Lung (tissue), 12 donors: ENCODE results near the gene GSTM4. TPM values are rescaled to one million over a fixed set of nuclear protein-coding genes. Genes with fewer than 3 reads are reported as not detected.
A peak's percentile ranks its signal among the peaks of the same experiment; 100 is the strongest.
"Not testable (repeated sequence)": the region's sequence is repeated elsewhere in the genome, so short reads cannot be mapped to it uniquely, and the experiment has no call there.

ENCODE experiments used
- ATAC-seq: fragments of 200-7000 bp; cut with Tn5 transposase; one replicate; pipeline ENCODE4 v1.9.1; 2020; ENCODE audit warnings: moderate number of reproducible peaks; ENCODE audit not compliant: insufficient read depth, low FRiP score
- DNase-seq, 3 donors: peaks; one replicate each; pipeline ENCODE4 v3.0.0-alpha.2; 2013 to 2017
- H3K27ac ChIP-seq, 2 donors: one replicate each; pipeline ENCODE4 v1.5.1; 2013; ENCODE audit warnings: mild to moderate bottlenecking in 2 of 2, moderate library complexity in 2 of 2, control low read depth in 1 of 2, inconsistent platforms in 1 of 2, low read depth in 1 of 2, low read length in 1 of 2
- H3K27me3 ChIP-seq, 3 donors: one replicate each; pipeline ENCODE4 v1.5.1; 2013; ENCODE audit warnings: low read length in 2 of 3; ENCODE audit not compliant: control insufficient read depth in 3 of 3, insufficient read depth in 3 of 3
- H3K36me3 ChIP-seq, 4 donors: one replicate each; pipeline ENCODE4 v1.5.1; 2013; ENCODE audit warnings: low read length in 4 of 4, mild to moderate bottlenecking in 1 of 4, moderate library complexity in 1 of 4; ENCODE audit not compliant: control insufficient read depth in 4 of 4, insufficient read depth in 4 of 4
- H3K4me1 ChIP-seq, 5 donors: one replicate each; pipeline ENCODE4 v1.5.1; 2013; ENCODE audit warnings: low read length in 5 of 5, mild to moderate bottlenecking in 2 of 5, moderate library complexity in 1 of 5; ENCODE audit not compliant: control insufficient read depth in 5 of 5, insufficient read depth in 5 of 5
- H3K4me3 ChIP-seq: one replicate; pipeline ENCODE4 v1.5.1; 2013; ENCODE audit warnings: mild to moderate bottlenecking, control low read depth, moderate library complexity
- H3K9ac ChIP-seq, 2 donors: one replicate each; pipeline ENCODE4 v1.5.1; 2013; ENCODE audit warnings: low read length in 2 of 2, control low read depth in 1 of 2; ENCODE audit not compliant: insufficient read depth in 1 of 2
- H3K9me3 ChIP-seq, 4 donors: one replicate each; pipeline ENCODE4 v1.5.1; 2013; ENCODE audit warnings: low read length in 3 of 4, mild to moderate bottlenecking in 1 of 4, moderate library complexity in 1 of 4; ENCODE audit not compliant: control insufficient read depth in 4 of 4, insufficient read depth in 3 of 4
- CTCF ChIP-seq: IDR thresholded peaks from 2 replicates; pipeline ENCODE4 v1.5.1; 2012; ENCODE audit warnings: mild to moderate bottlenecking; ENCODE audit errors: control extremely low read depth, extremely low read depth
- WGBS, 2 donors: extraction: QIAGEN DNeasy Blood & Tissue Kit; methylation state at CpG; one replicate each; pipeline ENCODE4 v1.1.7; 2013; 5-methylcytosine and 5-hydroxymethylcytosine counted together
- polyA plus RNA-seq, 2 donors: library from polyadenylated mRNA; stranded (reverse); fragments of 200-250 nt; gene quantifications; one replicate each; pipeline ENCODE4 v1.2.1, GENCODE V29; 2013
- total RNA-seq, 2 donors: library from RNA; depleted of rRNA in 1 of 2; stranded (reverse); fragments of >200 nt in 1 of 2; gene quantifications; one replicate each; pipeline ENCODE4 v1.2.1, GENCODE V29; 2014 to 2021
- donor health status: control.
- donor health status: control.
- donor health status: Bipolar disorder and iron deficiency.
- donor health status: healthy.
- donor health status: DM: yes; HTN: yes; CAD: no.

GSTM4 gene
- total and polyA plus RNA-seq, 4 donors = 8.8 to 19.7 (median 17.9) TPM

- no peak overlapping the region for H3K9ac ChIP-seq
- no peaks in the 10 kb centered on the region for H3K9me3 ChIP-seq
- WGBS, 2 donors = 79 to 93% methylated on average over 4 of the region's 4 CpGs
- H3K4me3 ChIP-seq = no peak overlapping the region
- no peak for TF ChIP-seq CTCF
- DNase-seq (peak in 1 of 3 donors; percentile 0), ATAC-seq (no peak)
- no peaks in the 10 kb centered on the region for H3K27me3 ChIP-seq
- peaks cover 0 to 4% (median 0%) of the 10 kb centered on the region in 4 donors for H3K36me3 ChIP-seq
- peaks cover 0 to 3% (median 0%) of the 10 kb centered on the region in 5 donors for H3K4me1 ChIP-seq
- H3K27ac ChIP-seq = no peak overlapping the region
Observed at GRCh38 chr1:109705411-109705810, 49.5 kb downstream of the GSTM4 start.

GRCh38 chr1:109708949-109709348 lies 53.0 kb downstream of the GSTM4 start:
- ATAC-seq = not testable (repeated sequence)

GRCh38 chr1:109709822-109710221 lies 53.9 kb downstream of the GSTM4 start:
- DNase-seq, H3K27ac ChIP-seq, H3K36me3 ChIP-seq, H3K4me1 ChIP-seq, H3K9ac ChIP-seq, ATAC-seq, H3K27me3 ChIP-seq, H3K9me3 ChIP-seq, H3K4me3 ChIP-seq: not testable (repeated sequence)

More at GRCh38 chr1:109708949-109709348, 53.0 kb downstream of the GSTM4 start:
- WGBS, 2 donors = 76 to 90% methylated on average over 4 of the region's 4 CpGs
- not testable (repeated sequence) for H3K27ac ChIP-seq, H3K4me3 ChIP-seq, H3K9ac ChIP-seq, H3K36me3 ChIP-seq, H3K27me3 ChIP-seq, H3K4me1 ChIP-seq, H3K9me3 ChIP-seq
- DNase-seq = peak in 1 of 3 donors; percentile 0

Other genes with a start within 250 kb of the GSTM4 start
- 10 to 100 TPM; 33.8 to 93.0 TPM for gene PSMA5, start 229.7 kb upstream of the GSTM4 start, total RNA-seq
- 10 to 100 TPM; 57.1 to 86.6 TPM for gene PSMA5, start 229.7 kb upstream of the GSTM4 start, polyA plus RNA-seq
- gene SYPL2, start 189.6 kb upstream of the GSTM4 start, total RNA-seq = 1 to 10 TPM in 1 of 2 donors, under 1 TPM in 1; 0.31 to 1.4 TPM
- gene SYPL2, start 189.6 kb upstream of the GSTM4 start, polyA plus RNA-seq = 1 to 10 TPM in 1 of 2 donors, under 1 TPM in 1; 0.81 to 1.3 TPM
- 1 to 10 TPM; 2.6 to 4.5 TPM for gene ATXN7L2, start 172.2 kb upstream of the GSTM4 start, total RNA-seq
- 1 to 10 TPM; 4.2 to 6.0 TPM for gene ATXN7L2, start 172.2 kb upstream of the GSTM4 start, polyA plus RNA-seq
- gene CYB561D1, start 162.0 kb upstream of the GSTM4 start, total RNA-seq = 10 to 100 TPM in 1 of 2 donors, 1 to 10 TPM in 1; 3.4 to 13.6 TPM
- 1 to 10 TPM; 4.2 to 8.2 TPM for gene CYB561D1, start 162.0 kb upstream of the GSTM4 start, polyA plus RNA-seq
- 1 to 10 TPM; 3.9 to 6.3 TPM for gene AMIGO1, start 146.4 kb upstream of the GSTM4 start, total RNA-seq
- 1 to 10 TPM; 2.4 to 2.9 TPM for gene AMIGO1, start 146.4 kb upstream of the GSTM4 start, polyA plus RNA-seq
- not detected for gene GPR61, start 116.2 kb upstream of the GSTM4 start, total RNA-seq
- not detected for gene GPR61, start 116.2 kb upstream of the GSTM4 start, polyA plus RNA-seq
- 10 to 100 TPM in 1 of 2 donors, 1 to 10 TPM in 1; 7.1 to 10.4 TPM for gene GNAI3, start 107.5 kb upstream of the GSTM4 start, total RNA-seq
- gene GNAI3, start 107.5 kb upstream of the GSTM4 start, polyA plus RNA-seq = 1 to 10 TPM; 2.7 to 6.0 TPM
- not detected for gene GNAT2, start 36.5 kb upstream of the GSTM4 start, total RNA-seq
- under 1 TPM in 1 of 2 donors, not detected in 1; 0.24 TPM for gene GNAT2, start 36.5 kb upstream of the GSTM4 start, polyA plus RNA-seq
- gene AMPD2, start 36.3 kb upstream of the GSTM4 start, total RNA-seq = 10 to 100 TPM; 35.8 to 57.4 TPM
- 10 to 100 TPM; 16.7 to 53.2 TPM for gene AMPD2, start 36.3 kb upstream of the GSTM4 start, polyA plus RNA-seq
- gene GSTM2, start 12.0 kb downstream of the GSTM4 start, total RNA-seq = 100 to 1,000 TPM in 1 of 2 donors, 10 to 100 TPM in 1; 27.6 to 106 TPM
- gene GSTM2, start 12.0 kb downstream of the GSTM4 start, polyA plus RNA-seq = 10 to 100 TPM in 1 of 2 donors, 1 to 10 TPM in 1; 7.7 to 51.7 TPM
- gene GSTM1, start 31.7 kb downstream of the GSTM4 start, total RNA-seq = not detected
- 10 to 100 TPM in 1 of 2 donors, under 1 TPM in 1; 0.10 to 36.9 TPM for gene GSTM1, start 31.7 kb downstream of the GSTM4 start, polyA plus RNA-seq
- 10 to 100 TPM in 1 of 2 donors, 1 to 10 TPM in 1; 6.2 to 23.7 TPM for gene GSTM5, start 56.2 kb downstream of the GSTM4 start, total RNA-seq
- gene GSTM5, start 56.2 kb downstream of the GSTM4 start, polyA plus RNA-seq = 1 to 10 TPM; 2.9 to 7.9 TPM
- 10 to 100 TPM; 11.0 to 39.5 TPM for gene GSTM3, start 84.9 kb downstream of the GSTM4 start, total RNA-seq
- 10 to 100 TPM; 21.7 to 24.1 TPM for gene GSTM3, start 84.9 kb downstream of the GSTM4 start, polyA plus RNA-seq
- under 1 TPM in 1 of 2 donors, not detected in 1; 0.52 TPM for gene EPS8L3, start 107.8 kb downstream of the GSTM4 start, total RNA-seq
- under 1 TPM in 1 of 2 donors, not detected in 1; 0.10 TPM for gene EPS8L3, start 107.8 kb downstream of the GSTM4 start, polyA plus RNA-seq